Adrenal gland (tissue), 5 donors: ENCODE measurements around the gene ZNF217.

Source experiments
- CTCF ChIP-seq, 6 experiments: fragments of 450-650 bp in 4 of 6; fragments of 200-600 bp in 2 of 6; sonication (generic) in 1 of 6; IDR thresholded peaks; 1 replicate in 5 of 6; 2 replicates in 1 of 6; pipeline versions ENCODE4 v1.5.1 to v1.8.0; 2016 to 2021; ENCODE audit warnings: antibody characterized with exemption in 6 of 6, mild to moderate bottlenecking in 2 of 6, moderate library complexity in 1 of 6
- POLR2A ChIP-seq, 2 donors: fragments of 450-650 bp; IDR thresholded peaks; one replicate each; pipeline ENCODE4 v1.6.1; 2017; ENCODE audit warnings: antibody characterized with exemption in 2 of 2, mild to moderate bottlenecking in 2 of 2, moderate library complexity in 1 of 2
- donor health status: DM: no; HTN: no; CAD: no.

- TF ChIP-seq CTCF (IDR thresholded peaks at IDR 0.05) (no peak), POLR2A (IDR thresholded peaks at IDR 0.05) (no peak)
Measured at GRCh38 chr20:53567379-53567917, 26.2 kb downstream of the ZNF217 start.
